T47D (cell line): ENCODE measurements around the gene IL1R1.

Experiments used
- DNase-seq, 2 experiments: peaks; one replicate each; pipeline versions ENCODE4 v3.0.0 to v3.0.0-alpha.2; 2011 to 2012; ENCODE audit warnings: low read depth in 1 of 2, low spot score in 1 of 2
- JUND ChIP-seq: IDR thresholded peaks from 2 replicates; pipeline ENCODE4 v1.6.1; 2012; ENCODE audit warnings: low read depth
- in situ Hi-C: cut with HindIII; loops from 2 replicates; pipeline ENCODE4 v1.10.0; 2016; ENCODE audit warnings: low sequenced_read_pairs, low pct_unique_long_range_greater_than_20kb

IL1R1 gene

GRCh38 chr2:102190430-102191107 is 48.0 kb downstream of the IL1R1 start:
- in situ Hi-C loops = no loop called here
- no peak for DNase-seq
- no peak for TF ChIP-seq JUND

GRCh38 chr2:102191501-102191900 is 49.0 kb downstream of the IL1R1 start:
- no peak for TF ChIP-seq JUND
- DNase-seq = no peak
- in situ Hi-C loops = no loop called here

GRCh38 chr2:102193074-102193473 is 50.5 kb downstream of the IL1R1 start:
- no peak for TF ChIP-seq JUND
- in situ Hi-C loops = no loop called here
- DNase-seq = no peak

- in situ Hi-C loops = no loop called here
- no peak for TF ChIP-seq JUND
These were observed 52.2 kb downstream of the IL1R1 start for GRCh38 chr2:102194609-102195268.

GRCh38 chr2:102197389-102198137 is 55.0 kb downstream of the IL1R1 start:
- no peak for DNase-seq
- in situ Hi-C loops = no loop called here
- TF ChIP-seq JUND = no peak

More at GRCh38 chr2:102194609-102195268, 52.2 kb downstream of the IL1R1 start:
- DNase-seq = no peak

- TF ChIP-seq JUND = no peak
- in situ Hi-C loops = no loop called here
- DNase-seq = no peak
These were observed 58.0 kb downstream of the IL1R1 start for GRCh38 chr2:102200539-102200938.

- no peak for TF ChIP-seq JUND
- no peak for DNase-seq
- in situ Hi-C loops = no loop called here
These were observed 62.1 kb downstream of the IL1R1 start for GRCh38 chr2:102204638-102205037.

GRCh38 chr2:102206666-102207341 is 64.3 kb downstream of the IL1R1 start:
- DNase-seq = no peak
- in situ Hi-C loops = no loop called here
- TF ChIP-seq JUND = no peak

- no peak for TF ChIP-seq JUND
- in situ Hi-C loops = no loop called here
- no peak for DNase-seq
These were observed 66.2 kb downstream of the IL1R1 start for GRCh38 chr2:102208774-102209173.

GRCh38 chr2:102209474-102209873 is 66.9 kb downstream of the IL1R1 start:
- TF ChIP-seq JUND = no peak
- DNase-seq = no peak
- in situ Hi-C loops = no loop called here

- no peak for TF ChIP-seq JUND
- DNase-seq = no peak
- in situ Hi-C loops = no loop called here
These were observed 74.5 kb downstream of the IL1R1 start for GRCh38 chr2:102217032-102217431.

- in situ Hi-C loops = no loop called here
- no peak for TF ChIP-seq JUND
- peak in 1 of 2 experiments; percentile 37 for DNase-seq
These were observed 82.5 kb downstream of the IL1R1 start for GRCh38 chr2:102224824-102225739.
